ENCODE measurements around the gene DHX16. TPM values are rescaled to one million over a fixed set of nuclear protein-coding genes. Genes with fewer than 3 reads are reported as not detected.

Gene DHX16
- total and polyA plus RNA-seq, 2 of the 4 experiments (the other 2 are of a cell fraction): 47.9 to 48.4 TPM

GRCh38 chr6:30707281-30707850 lies 34.6 kb upstream of the DHX16 start:
- Histone ChIP-seq H3K79me1 (ENCODE audit: low read depth in 1 of 2, low read length in 2 of 2) (no peaks in the 10 kb centered on the region), H3K4ac (ENCODE audit: low read depth, low read length) (no peak overlapping the region), H3K4me1 (ENCODE audit: control insufficient read depth, insufficient read depth, low read length) (no peaks in the 10 kb centered on the region), H3K18ac (ENCODE audit: low read depth, low read length) (no peak overlapping the region), H4K5ac (ENCODE audit: low read depth, low read length) (no peak overlapping the region), H3K56ac (ENCODE audit: extremely low read depth, insufficient read depth, low read length) (no peak overlapping the region), H3K27ac (ENCODE audit: insufficient read depth, low read length) (no peak overlapping the region), H3K23ac (ENCODE audit: low read depth, low read length) (no peak overlapping the region), H3K9ac (ENCODE audit: low read depth, low read length) (no peak overlapping the region), H2AK9ac (replicated peaks; ENCODE audit: low read depth, low read length, poor library complexity) (no peak overlapping the region), H2BK5ac (ENCODE audit: low read depth, low read length, poor library complexity, severe bottlenecking) (no peak overlapping the region), H3K9me3 (ENCODE audit: control insufficient read depth, insufficient read depth, low read length) (no peaks in the 10 kb centered on the region), H3K27me3 (ENCODE audit: control insufficient read depth, insufficient read depth, low read length) (no peaks in the 10 kb centered on the region), H3K14ac (replicated peaks; ENCODE audit: low read depth, low read length) (no peak overlapping the region), H2BK120ac (ENCODE audit: low read depth, low read length) (no peak overlapping the region), H4K91ac (ENCODE audit: insufficient read depth, low read depth, low read length) (no peak overlapping the region), H3K4me3 (ENCODE audit: insufficient read depth, low read depth, low read length) (no peak overlapping the region), H4K20me1 (ENCODE audit: insufficient read depth, low read length) (no peaks in the 10 kb centered on the region), H3K36me3 (ENCODE audit: control insufficient read depth, insufficient read depth, low read length) (peaks cover 44% of the 10 kb centered on the region), H2BK15ac (ENCODE audit: low read depth, low read length) (no peak overlapping the region), H2BK20ac (ENCODE audit: low read depth, low read length) (no peak overlapping the region), H2AK5ac (ENCODE audit: low read depth, low read length) (no peak overlapping the region), H4K8ac (ENCODE audit: low read depth in 2 of 2, low read length in 2 of 2) (no peak overlapping the region), H3K9me1 (ENCODE audit: insufficient read depth, low read length) (no peaks in the 10 kb centered on the region; the same call in 1 of the 2 replicates), H3K4me2 (ENCODE audit: low read depth, low read length) (no peak overlapping the region), H2AFZ (replicated peaks; ENCODE audit: low read length, poor library complexity) (no peak overlapping the region)
- dilution Hi-C loops (cut with HindIII; ENCODE audit: low sequenced_read_pairs, unreplicated experiment): no loop called here
- intact Hi-C loops (cut with micrococcal nuclease): no loop called here
- DNase-seq: no peak
- ATAC-seq (ENCODE audit: low read depth): no peak
- TF ChIP-seq NFE2L2 (IDR thresholded peaks at IDR 0.05; ENCODE audit: low read depth, low read length) (no peak), CHD1 (IDR thresholded peaks at IDR 0.05; ENCODE audit: low read depth, low read length) (no peak), MAZ (IDR thresholded peaks at IDR 0.05; ENCODE audit: borderline replicate concordance, low read depth, low read length) (no peak), POLR2A (IDR thresholded peaks at IDR 0.05; ENCODE audit: low read depth, low read length) (no peak), MXI1 (IDR thresholded peaks at IDR 0.05; ENCODE audit: borderline replicate concordance, low read depth, low read length) (no peak), ELK1 (IDR thresholded peaks at IDR 0.05; ENCODE audit: borderline replicate concordance, low read depth, low read length) (no peak), MAFK (IDR thresholded peaks at IDR 0.05; ENCODE audit: low read depth, low read length) (no peak), SMC3 (IDR thresholded peaks at IDR 0.05; ENCODE audit: low read depth, low read length) (no peak), RFX5 (IDR thresholded peaks at IDR 0.05; ENCODE audit: low read depth, low read length) (no peak), RCOR1 (IDR thresholded peaks at IDR 0.05; ENCODE audit: insufficient replicate concordance, low read length) (no peak), BHLHE40 (IDR thresholded peaks at IDR 0.05; ENCODE audit: low read depth, low read length) (no peak), CTCF (conservative IDR thresholded peaks at IDR 0.05; ENCODE audit: low read depth, low read length) (no peak), CEBPB (IDR thresholded peaks at IDR 0.05; ENCODE audit: low read depth, low read length) (no peak), RAD21 (IDR thresholded peaks at IDR 0.05; ENCODE audit: low read length) (no peak), FOS (IDR thresholded peaks at IDR 0.05; ENCODE audit: low read depth, low read length) (no peak), USF2 (IDR thresholded peaks at IDR 0.05; ENCODE audit: low read depth, low read length) (no peak)
- in situ Hi-C loops (cut with MboI; ENCODE audit: low sequenced_read_pairs): no loop called here
- POLR2A ChIA-PET (ENCODE audit: unreplicated experiment): no interaction called here
- BruUV-seq (replicated peaks): no TSS peak
- CTCF ChIA-PET: no interaction called here
- 90% methylated on average over 2 of the region's 6 CpGs; no CpG with 5 or more reads in 1 of the 2 experiments for WGBS, 2 experiments (ENCODE audit: extremely low coverage in 2 of 2, insufficient read length in 1 of 2)

Measured in IMR-90 (cell line).